HG03139 (cell line): ENCODE results near the gene PHACTR1.
A peak's percentile ranks its signal among the peaks of the same experiment; 100 is the strongest.
"Not testable (repeated sequence)": the region's sequence is repeated elsewhere in the genome, so short reads cannot be mapped to it uniquely, and the experiment has no call there.

ENCODE experiments used
- ATAC-seq: cut with Tn5 transposase; IDR thresholded peaks from one replicate; pipeline ENCODE4 v1.9.1; 2021; ENCODE audit not compliant: unreplicated experiment

PHACTR1 gene

GRCh38 chr6:13216236-13217014 is 499.9 kb downstream of the PHACTR1 start:
- ATAC-seq: no peak

- ATAC-seq: no peak
Measured at GRCh38 chr6:13217206-13217905, 500.8 kb downstream of the PHACTR1 start.

- ATAC-seq: no peak
Measured at GRCh38 chr6:13220266-13220665, 503.7 kb downstream of the PHACTR1 start.

GRCh38 chr6:13222048-13222447 is 505.5 kb downstream of the PHACTR1 start:
- ATAC-seq: no peak

GRCh38 chr6:13226071-13226470 is 509.5 kb downstream of the PHACTR1 start:
- ATAC-seq: no peak

- no peak for ATAC-seq
Measured at GRCh38 chr6:13228264-13229204, 512.0 kb downstream of the PHACTR1 start.

GRCh38 chr6:13229205-13230085 is 512.9 kb downstream of the PHACTR1 start:
- peak; percentile 91 for ATAC-seq

- ATAC-seq: no peak
Measured at GRCh38 chr6:13233106-13233505, 516.5 kb downstream of the PHACTR1 start.

GRCh38 chr6:13234130-13234529 is 517.6 kb downstream of the PHACTR1 start:
- ATAC-seq: no peak

- ATAC-seq: no peak
Measured at GRCh38 chr6:13235339-13235738, 518.8 kb downstream of the PHACTR1 start.

- no peak for ATAC-seq
Measured at GRCh38 chr6:13237318-13237717, 520.8 kb downstream of the PHACTR1 start.

GRCh38 chr6:13238017-13238416 is 521.5 kb downstream of the PHACTR1 start:
- no peak for ATAC-seq

GRCh38 chr6:13238640-13239216 is 522.2 kb downstream of the PHACTR1 start:
- ATAC-seq: no peak

- ATAC-seq: no peak
Measured at GRCh38 chr6:13239530-13240455, 523.2 kb downstream of the PHACTR1 start.

- ATAC-seq: no peak
Measured at GRCh38 chr6:13241364-13241763, 524.8 kb downstream of the PHACTR1 start.

- ATAC-seq: no peak
Measured at GRCh38 chr6:13242178-13242577, 525.6 kb downstream of the PHACTR1 start.

GRCh38 chr6:13242590-13242989 is 526.0 kb downstream of the PHACTR1 start:
- no peak for ATAC-seq

- ATAC-seq: no peak
Measured at GRCh38 chr6:13243033-13243432, 526.5 kb downstream of the PHACTR1 start.

- not testable (repeated sequence) for ATAC-seq
Measured at GRCh38 chr6:13243745-13244144, 527.2 kb downstream of the PHACTR1 start.
